NCI-H748 (cell line): ENCODE data around the gene AGBL1.
"Not testable (repeated sequence)": the region's sequence is repeated elsewhere in the genome, so short reads cannot be mapped to it uniquely, and the experiment has no call there.

ENCODE experiments used
- DNase-seq: peaks from one replicate; lab custom pipeline; 2025; ENCODE audit not compliant: unreplicated experiment; lab: John Stamatoyannopoulos, UW

Gene AGBL1

DNA sequence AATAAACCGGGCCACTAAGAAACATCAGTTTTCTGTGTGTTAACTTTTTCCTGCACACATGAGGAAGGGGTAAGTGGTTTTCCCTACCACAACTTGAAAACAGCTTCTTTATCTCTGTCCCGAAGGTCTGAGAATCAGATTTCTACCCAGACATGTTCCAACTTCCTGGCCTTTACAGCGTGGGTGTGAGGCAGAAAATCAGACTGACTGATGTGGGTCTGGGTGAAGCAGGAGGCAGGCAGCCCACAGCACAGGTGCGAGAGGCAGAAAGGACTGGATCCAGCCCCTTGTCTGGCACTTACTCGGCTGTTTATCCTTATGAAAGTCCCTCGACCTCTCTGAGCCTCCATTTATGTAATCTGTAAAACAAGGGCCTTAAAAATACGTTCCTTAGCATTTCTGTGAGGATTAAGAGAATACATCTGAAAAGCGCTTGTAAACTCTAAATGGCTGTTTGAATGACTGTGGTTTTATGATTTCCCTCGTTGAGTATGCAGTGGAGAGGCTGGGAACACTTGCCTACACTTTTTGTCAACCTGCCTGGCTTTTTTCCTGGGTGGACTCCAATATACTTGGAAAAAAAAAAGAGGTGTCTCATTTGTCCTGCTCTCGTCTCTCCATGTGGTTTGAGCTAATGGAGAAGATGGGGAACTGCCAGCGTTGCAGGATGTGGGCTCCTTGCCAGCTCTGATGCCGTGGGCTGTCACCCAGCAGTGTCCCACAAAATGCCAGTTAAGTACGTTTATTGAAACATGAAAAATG is 3.1 kb downstream of the AGBL1 start:
- DNase-seq: no peak

DNA sequence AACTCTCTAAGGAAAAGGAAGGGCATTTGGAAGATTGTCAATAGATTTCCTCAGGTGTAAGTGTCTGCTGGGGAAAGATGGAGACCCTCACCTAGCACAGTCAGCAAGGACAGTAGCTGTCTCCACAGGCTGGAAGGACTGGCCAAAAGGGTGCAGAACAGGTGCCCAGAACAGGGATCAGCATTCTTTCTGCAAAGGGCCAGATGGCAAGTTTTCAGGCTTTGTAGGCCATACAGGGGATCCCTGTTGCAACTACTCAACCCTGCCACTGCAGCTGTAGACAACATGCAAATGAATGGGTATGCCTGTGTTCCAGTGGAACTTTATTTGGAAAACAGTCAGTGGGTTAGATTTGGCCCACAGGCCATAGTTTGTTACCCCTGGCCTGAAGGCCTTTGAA is 8.1 kb downstream of the AGBL1 start:
- DNase-seq: no peak

DNA sequence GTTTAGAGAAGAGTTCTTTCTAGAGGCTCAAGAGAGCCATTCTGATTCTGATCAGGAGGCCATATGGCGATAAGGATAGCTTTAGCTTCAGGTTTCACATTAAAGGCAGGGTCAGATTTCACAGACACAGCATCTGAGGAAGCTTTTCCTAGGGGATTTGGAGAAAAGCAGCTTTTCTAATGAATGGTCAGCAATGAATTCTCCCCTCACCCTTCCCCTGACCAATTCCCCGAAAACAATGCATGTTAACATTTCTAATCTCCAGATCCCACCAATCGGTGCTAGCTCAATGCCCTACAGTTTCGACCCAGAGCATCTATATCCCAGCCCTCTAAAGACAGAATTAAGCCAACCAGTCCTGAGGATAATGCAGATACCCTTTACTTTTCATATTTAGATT is 9.8 kb downstream of the AGBL1 start:
- DNase-seq: no peak

DNA sequence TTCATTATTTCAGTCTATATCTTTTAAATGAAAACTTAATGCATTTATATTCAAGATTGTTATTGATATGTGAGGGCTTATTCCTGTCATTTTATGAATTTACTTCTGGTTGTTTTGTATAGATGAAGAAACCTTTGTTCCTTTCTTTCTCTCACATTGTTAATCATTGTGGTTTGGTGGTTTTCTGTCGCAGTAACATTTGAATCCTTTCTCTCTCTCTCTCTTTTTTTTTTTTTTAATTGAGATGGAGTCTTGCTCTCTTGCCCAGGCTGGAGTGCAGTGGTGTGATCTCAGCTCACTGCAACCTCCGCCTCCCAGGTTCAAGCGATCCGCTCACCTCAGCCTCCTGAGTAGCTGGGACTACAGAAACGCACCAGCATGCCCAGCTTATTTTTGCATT is 22.1 kb downstream of the AGBL1 start:
- DNase-seq: no peak

DNA sequence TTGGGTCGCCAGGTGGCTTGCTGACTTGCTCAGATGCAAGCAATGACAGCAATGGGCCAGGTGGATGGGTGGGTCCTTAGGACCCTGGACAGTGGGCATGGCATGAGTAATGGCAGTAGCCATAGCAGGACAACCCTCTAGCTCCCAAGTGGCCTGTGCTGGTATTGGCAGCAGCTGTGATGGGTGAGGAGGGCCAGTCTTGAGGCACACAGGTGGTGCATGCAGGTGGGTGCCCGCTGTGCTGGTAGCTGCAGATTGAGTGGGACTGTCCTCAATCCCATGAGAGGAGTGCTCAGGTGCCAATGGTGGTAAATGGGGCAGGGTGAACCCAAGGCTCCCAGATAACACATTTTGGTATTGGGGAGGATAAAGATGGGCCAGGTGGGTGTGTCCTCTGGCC is 24.2 kb downstream of the AGBL1 start:
- no peak for DNase-seq

DNA sequence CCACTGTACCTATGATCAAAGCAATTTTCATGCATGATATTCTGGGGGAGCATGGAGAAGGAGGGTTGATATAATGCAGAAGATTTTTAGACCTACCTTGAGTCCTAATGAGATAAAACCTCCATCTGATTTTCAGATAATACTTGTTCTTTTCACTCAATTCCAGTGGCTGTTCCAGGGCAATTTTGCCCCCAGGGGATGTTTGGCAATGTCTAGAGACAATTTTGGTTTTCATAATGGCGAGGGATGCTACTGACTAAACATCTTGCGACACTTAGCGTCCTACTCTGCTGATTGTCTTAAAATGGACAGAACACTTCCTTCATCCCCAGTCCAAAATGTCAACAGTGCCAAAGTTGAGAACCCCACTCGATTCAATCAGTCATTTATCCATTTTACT is 26.6 kb downstream of the AGBL1 start:
- no peak for DNase-seq

DNA sequence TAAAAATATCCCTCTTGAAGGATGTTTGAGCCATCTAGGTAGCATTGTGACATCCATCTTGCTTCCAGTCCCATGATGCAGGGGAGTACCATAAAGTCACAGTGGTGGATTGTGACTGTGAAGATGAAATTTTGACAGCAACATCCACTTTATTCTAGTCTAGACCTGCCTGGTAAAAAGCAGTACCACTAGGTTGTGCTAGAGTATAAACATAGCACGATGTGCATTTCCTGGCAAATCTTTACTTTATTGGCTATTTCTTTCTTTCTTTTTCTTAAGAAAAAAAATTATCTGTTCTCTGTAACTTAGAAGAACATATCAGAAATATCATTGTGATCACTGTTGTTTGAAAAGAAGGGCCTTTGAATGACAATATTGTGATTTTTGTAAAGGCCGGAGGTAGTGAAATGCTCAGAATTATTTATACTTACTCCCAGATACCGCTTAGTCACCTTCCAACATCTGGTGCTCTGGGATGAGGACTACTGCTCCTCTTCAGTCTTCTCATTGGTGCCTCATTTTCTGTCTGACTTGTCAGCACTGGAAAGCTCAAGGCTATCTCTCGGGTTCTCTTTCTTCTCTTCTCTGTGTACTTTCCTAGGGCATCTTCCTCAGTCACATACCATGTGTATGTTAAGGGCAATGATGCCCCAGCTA is 35.6 kb downstream of the AGBL1 start:
- no peak for DNase-seq

DNA sequence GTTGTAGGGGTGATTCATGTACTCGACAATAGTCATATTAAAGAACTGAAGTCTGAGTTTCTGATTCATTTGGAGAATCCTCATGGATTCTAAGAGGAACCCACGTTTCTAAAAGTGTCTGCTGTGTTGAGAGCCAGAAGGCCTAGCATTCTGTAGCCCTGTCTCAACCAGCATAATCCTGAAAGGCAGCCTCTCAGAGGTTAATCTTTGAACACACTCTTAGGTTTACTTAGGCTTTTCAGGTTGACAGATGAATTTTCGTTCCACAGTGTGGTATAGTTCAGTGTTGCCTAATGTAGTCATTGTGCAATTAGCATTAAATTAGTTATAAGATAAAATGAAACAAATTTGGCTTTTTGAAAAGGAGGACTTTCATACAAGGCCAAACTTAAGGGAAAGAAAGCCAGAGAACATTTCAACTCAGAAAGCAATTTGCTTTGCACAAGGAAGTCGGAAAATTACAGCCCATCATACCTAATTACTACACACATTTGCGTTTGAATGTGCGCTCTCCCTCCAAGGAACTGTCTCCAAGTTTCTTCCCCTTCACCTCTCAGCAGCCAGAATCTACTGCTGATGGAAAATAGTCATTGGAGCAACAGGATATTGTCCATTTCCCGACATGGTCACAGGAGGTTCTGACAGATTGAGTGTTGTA is 42.0 kb downstream of the AGBL1 start:
- no peak for DNase-seq

DNA sequence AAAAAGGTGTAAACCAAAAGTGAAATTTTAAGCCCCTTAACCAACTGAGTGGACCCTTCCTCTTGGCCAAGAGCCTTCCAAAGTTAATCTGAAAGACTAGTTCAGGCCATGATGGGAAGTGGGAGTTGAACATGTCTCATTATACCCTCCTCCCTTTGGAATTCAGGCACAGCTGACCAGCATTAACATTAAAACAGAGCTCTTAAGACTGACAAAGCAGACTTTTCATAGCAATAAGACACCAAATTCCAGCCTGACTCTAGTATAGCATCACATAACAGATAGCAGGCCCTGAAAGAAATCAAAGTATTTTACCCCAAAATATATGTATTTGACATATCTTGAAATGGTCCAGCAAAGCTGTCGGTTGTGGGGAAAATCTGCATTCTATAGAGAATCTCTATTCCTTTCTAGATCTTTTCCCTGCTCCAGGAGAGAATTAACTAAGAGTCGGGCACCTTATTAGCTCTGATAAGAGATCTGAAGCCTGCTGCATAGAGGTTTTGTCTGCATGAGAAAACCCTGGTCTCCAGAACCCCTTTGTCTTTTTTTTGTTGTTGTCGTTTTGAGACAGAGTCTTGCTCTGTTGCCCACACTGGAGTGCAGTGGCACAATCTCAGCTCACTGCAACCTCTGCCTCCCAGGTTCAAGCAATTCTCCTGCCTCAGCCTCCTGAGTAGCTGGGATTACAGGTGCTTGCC is 43.2 kb downstream of the AGBL1 start:
- DNase-seq: not testable (repeated sequence)

DNA sequence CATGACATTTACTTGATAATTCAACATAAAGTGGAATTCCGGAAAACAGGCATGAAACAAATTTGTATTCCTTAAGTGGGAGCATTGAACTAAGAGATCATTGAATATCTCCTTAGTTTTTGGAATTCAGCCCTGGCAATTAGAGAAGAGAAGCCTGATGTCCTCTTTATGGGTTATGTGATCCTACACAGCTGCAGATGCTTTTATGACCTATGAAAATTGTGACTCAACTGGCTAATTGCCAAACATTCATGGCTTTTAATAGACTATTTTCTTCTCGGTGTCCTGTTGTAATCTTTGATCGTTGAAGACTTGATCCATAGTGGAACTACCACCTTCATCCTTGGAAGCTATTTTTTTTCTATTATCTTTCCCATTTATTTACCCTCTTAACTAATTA is 46.1 kb downstream of the AGBL1 start:
- DNase-seq: peak; percentile 6

DNA sequence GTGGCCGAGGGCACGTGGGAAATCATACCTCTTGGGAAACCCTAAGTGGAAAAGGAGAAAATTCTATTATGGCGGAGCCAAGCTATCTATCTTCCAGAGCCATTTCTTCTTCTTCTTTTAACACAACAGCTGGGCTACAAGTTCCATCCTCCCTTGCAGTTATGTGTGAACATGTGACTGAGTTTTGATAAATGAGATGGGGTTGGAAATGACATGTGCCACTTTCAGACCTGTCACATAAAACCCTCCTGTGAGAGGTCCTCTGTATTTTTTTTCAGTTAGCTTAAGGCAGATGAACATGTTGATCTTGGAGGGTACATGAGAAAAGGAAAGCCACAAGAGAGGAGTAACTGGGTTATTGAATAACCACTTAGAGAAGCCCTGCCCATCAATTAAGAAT is 47.9 kb downstream of the AGBL1 start:
- DNase-seq: no peak

DNA sequence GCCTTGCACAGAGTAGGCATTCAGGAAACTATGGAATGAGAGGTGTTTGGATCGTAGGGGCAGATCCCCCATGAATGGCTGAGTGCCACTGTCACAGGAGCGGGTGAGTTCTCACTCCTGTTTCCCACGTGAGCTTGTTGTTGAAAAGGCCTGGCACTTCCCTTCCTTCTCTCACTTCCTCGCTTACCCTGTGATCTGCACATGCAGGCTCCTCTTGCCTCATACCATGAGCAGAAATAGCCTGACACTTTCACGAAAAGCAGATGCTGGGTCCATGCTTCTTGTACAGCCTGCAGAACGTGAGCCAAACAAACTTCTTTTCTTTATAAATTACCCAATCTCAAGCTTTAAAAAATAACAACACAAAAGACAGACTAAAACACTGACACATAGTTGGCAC is 55.4 kb downstream of the AGBL1 start:
- no peak for DNase-seq

DNA sequence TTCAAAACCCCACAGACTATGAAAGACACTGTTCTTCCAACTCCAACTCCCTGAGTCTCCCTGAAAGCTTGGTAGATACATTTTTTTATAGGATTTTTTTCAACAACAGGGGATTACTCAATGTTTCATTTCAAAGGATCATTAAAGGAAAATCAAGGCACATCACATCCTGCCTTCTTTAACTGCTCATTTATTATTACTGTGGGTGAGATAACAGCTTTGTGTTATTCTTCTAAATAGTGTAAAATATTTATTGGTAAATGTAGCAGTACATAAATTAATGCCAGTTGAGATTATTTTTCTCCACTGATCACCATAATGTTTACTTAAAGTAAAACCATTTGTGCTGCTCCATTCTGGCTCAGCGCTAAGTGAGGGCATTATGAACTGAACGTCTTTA is 57.2 kb downstream of the AGBL1 start:
- DNase-seq: no peak

DNA sequence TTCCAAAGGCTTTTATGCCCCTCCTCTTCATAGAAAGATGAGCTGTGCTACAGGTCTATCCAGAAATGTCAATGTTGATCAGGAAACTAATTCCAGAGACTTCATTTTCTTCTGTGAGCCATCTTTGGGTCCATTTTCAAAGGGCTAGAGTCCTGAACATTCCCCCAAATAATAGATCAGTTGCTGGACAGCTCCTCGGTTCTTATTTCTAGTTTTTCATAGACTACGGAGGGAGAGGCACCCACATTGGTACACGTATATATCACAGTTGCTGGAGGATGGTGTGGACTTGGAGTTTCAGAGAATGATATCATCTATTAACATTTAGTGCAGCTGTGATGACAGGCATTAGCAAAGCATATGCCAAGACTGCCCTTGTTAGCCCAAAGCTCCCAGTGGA is 59.1 kb downstream of the AGBL1 start:
- no peak for DNase-seq

DNA sequence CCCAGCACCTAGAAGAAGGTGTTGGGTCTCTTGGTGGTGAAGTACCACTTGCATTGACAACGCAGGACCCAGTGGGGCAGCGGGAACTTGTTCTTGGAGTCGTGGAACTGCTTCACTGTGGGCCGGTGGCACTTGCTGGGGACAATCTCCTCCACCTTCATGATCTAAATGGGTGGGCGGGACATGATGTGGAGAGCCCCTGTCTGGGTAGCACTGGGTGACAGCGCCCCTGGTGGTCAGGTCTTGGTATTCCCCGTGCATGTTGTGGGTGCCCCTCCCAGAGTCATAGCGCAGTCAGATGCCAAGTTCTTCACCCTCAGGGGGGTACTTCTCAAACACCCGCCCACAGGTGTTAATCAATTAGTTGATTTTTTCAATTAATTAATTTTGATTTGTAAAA is 60.2 kb downstream of the AGBL1 start:
- no peak for DNase-seq

DNA sequence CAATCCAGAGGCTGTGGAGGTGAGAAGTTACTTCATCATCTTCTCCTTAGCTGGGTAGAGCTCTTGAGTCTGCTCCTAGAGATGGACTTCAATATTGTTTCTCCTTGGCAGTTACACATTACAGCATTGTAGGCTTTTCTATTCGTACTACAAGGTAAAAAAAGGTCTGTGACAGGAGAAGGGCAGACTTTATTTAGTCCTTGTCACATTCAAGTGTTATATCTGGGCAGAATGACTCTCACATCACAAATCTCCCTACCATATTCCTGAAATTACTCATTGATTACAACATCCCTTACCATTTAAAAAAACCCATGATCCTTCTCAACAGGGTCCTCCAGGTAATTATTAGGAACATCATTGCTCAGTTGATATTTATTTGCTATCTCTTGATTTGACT is 75.0 kb downstream of the AGBL1 start:
- no peak for DNase-seq

DNA sequence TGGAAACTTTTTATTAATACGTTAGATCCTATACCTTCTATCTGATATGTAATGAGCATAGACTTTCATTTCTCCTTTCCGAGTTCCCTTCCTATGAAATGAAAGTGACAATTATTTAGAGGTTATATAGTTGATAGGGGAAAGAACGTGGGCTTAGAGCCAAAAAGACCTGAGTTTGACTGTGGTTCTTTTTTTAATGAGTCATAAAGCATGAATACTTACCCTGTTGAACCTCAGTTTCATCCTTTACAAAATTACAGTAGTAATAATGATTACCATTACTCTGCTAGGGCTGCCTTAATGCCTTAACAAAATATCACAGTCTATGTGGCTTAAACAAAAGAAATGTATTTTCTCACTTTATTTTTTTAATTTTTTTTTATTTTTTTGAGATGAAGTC is 75.9 kb downstream of the AGBL1 start:
- DNase-seq: no peak

DNA sequence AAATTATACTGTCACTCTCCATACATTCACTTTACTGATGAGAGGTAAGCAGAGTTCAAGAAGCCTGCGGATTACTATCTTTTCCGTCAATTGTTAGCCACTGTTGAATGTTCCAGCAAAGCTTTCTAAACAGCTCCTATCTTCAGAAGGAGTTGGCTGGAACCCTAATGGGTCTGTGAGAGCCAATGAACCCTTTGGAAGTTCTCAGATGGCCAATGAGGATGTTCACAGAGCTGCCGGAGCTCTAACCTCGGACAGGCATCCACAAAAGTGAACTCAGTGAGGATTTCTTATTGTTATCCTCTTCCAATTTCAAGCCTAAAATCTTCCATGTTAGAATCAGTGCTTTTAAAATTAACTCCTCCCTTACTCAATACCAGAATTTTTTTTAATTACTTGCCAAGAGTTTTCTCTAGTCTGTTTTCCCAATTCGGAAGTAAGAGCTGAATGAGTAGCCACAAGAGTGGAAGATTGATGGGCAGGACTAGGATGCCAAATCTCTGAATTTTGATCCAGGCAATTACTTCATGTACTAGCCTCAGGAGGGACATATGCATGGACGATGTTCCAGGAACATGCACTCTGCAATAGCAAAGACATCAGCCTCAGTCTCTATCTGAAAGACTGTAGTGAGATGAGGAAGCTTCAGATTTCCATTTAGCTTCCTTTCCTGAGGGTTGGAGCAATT is 78.1 kb downstream of the AGBL1 start:
- DNase-seq: no peak

DNA sequence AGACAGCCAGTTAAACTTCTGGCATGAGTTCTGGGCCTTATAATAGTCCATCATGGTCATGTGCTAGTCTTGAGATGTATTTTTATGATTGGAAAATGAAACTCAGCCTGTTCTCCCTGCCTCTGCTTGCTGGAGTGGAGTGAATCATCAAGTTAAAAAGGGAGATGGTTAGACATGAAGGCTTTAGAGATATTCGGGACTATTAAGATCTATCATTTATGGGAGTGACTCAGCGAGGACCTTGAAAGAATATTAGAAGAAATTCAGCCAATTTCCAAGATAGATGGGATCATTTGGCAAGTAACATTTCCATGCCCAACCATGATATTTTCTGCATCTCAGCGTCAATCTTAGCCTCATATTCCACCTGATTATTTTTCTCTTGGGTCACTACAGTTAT is 79.8 kb downstream of the AGBL1 start:
- DNase-seq: no peak

DNA sequence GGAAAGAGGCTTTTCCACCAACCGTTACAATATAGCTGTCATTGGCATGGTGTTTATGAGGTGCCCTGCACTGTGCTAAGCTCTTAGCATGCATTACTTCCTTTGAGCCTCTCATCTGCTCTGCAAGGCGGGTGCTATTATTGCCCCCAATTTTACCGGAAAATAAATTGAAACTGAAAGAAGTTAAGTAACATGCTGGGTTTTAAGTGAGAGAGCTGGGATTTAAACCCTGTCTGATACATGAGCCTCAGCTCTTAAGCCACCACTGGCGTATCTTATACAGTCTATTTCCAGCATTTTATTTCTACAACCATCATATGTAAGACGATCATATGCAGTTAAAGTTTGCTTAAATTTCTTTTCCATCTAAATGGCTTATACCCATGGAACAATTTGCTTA is 81.6 kb downstream of the AGBL1 start:
- no peak for DNase-seq

DNA sequence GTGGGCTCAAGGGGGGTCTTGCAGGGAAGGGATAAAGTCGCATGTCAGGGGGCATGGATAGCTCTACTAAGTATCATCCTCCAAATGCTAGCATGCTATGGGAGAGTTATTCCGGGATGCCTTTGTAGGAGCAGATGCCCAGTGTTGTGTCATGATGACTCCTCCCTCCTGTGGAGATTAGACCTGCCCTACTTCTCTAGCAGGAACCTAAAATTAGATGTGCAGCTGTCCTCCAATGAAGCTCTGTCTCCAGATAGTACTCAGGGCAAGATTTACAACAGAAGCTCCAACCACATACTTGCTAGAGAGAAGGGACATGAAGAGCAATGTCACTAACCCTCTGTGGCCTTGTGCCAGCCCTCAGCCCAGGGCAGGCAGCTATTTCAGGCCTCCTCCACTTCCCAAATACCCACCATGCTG is 82.5 kb downstream of the AGBL1 start:
- no peak for DNase-seq
